CD8-positive, alpha-beta memory T cell (primary cell): ENCODE results near the gene CCR1. TPM values are rescaled to one million over a fixed set of nuclear protein-coding genes. Genes with fewer than 3 reads are reported as not detected.

Experiments
- CTCF ChIA-PET: fragments of 350-600 bp; sonication (Branson Sonifier 250); formaldehyde crosslinking; loops from one replicate; lab custom pipeline; 2021; ENCODE audit warnings: antibody characterized with exemption; lab: Charles Lee
- POLR2A ChIA-PET: fragments of 350-600 bp; sonication (Branson Sonifier 250); formaldehyde crosslinking; loops from one replicate; lab custom pipeline; 2021; ENCODE audit warnings: antibody characterized with exemption; lab: Charles Lee
- DNase-seq, 5 donors: peaks; one replicate each; pipeline versions ENCODE4 v3.0.0 to v3.0.0-alpha.2; 2020 to 2022; ENCODE audit warnings: mixed read lengths in 1 of 5
- H3K27ac ChIP-seq: one replicate; pipeline ENCODE4 v1.7.0; 2013; ENCODE audit warnings: low read depth, mild to moderate bottlenecking, low read length, moderate library complexity
- H3K27me3 ChIP-seq: 2 replicates; pipeline ENCODE4 v1.7.0; 2013; ENCODE audit warnings: low read length, mild to moderate bottlenecking; ENCODE audit not compliant: insufficient read depth, poor library complexity, severe bottlenecking
- H3K36me3 ChIP-seq: 2 replicates; pipeline ENCODE4 v1.7.0; 2013; ENCODE audit warnings: mild to moderate bottlenecking, low read length, moderate library complexity; ENCODE audit not compliant: insufficient read depth
- H3K4me1 ChIP-seq: 2 replicates; pipeline ENCODE4 v1.7.0; 2013; ENCODE audit warnings: mild to moderate bottlenecking, low read length, moderate library complexity; ENCODE audit not compliant: insufficient read depth
- H3K4me3 ChIP-seq: 2 replicates; pipeline ENCODE4 v1.7.0; 2013; ENCODE audit warnings: mild to moderate bottlenecking, low read length
- H3K9me3 ChIP-seq: 2 replicates; pipeline ENCODE4 v1.7.0; 2013; ENCODE audit warnings: mild to moderate bottlenecking, low read length
- H3K27ac Mint-ChIP-seq, 8 donors: one replicate each; pipeline ENCODE4 v1.8.0; 2020 to 2021; ENCODE audit warnings: mixed read lengths in 8 of 8, mild to moderate bottlenecking in 6 of 8, inconsistent platforms in 3 of 8, moderate library complexity in 3 of 8
- H3K27me3 Mint-ChIP-seq, 2 donors: one replicate each; pipeline ENCODE4 v1.8.0; 2020 to 2021; ENCODE audit warnings: mixed read lengths in 2 of 2, mild to moderate bottlenecking in 1 of 2, moderate library complexity in 1 of 2
- H3K36me3 Mint-ChIP-seq, 3 donors: one replicate each; pipeline ENCODE4 v1.8.0; 2020 to 2021; ENCODE audit warnings: mixed read lengths in 3 of 3, inconsistent platforms in 1 of 3, mild to moderate bottlenecking in 1 of 3
- H3K4me1 Mint-ChIP-seq, 3 donors: one replicate each; pipeline ENCODE4 v1.8.0; 2020 to 2021; ENCODE audit warnings: mixed read lengths in 3 of 3, inconsistent platforms in 1 of 3, mild to moderate bottlenecking in 1 of 3
- H3K4me3 Mint-ChIP-seq, 7 donors: one replicate each; pipeline ENCODE4 v1.8.0; 2020 to 2021; ENCODE audit warnings: mixed read lengths in 7 of 7, mild to moderate bottlenecking in 6 of 7, moderate library complexity in 4 of 7, inconsistent platforms in 2 of 7
- H3K9me3 Mint-ChIP-seq, 5 donors: one replicate each; pipeline ENCODE4 v1.8.0; 2020 to 2022; ENCODE audit warnings: mixed read lengths in 5 of 5, mild to moderate bottlenecking in 3 of 5, moderate library complexity in 2 of 5, inconsistent platforms in 1 of 5
- polyA plus RNA-seq: library from polyadenylated mRNA; unstranded; fragments of 300-500 nt; fragmentation: Illumina TruSeq; gene quantifications from one replicate; pipeline ENCODE4 v1.2.3, GENCODE V29; 2021
- total RNA-seq, 2 experiments: library from RNA; stranded (reverse); gene quantifications; one replicate each; pipeline ENCODE4 v1.2.3, GENCODE V29; 2021

CCR1 gene
- total and polyA plus RNA-seq, 3 experiments from 2014 or later = 1.5 to 10.8 (median 1.8) TPM

DNA sequence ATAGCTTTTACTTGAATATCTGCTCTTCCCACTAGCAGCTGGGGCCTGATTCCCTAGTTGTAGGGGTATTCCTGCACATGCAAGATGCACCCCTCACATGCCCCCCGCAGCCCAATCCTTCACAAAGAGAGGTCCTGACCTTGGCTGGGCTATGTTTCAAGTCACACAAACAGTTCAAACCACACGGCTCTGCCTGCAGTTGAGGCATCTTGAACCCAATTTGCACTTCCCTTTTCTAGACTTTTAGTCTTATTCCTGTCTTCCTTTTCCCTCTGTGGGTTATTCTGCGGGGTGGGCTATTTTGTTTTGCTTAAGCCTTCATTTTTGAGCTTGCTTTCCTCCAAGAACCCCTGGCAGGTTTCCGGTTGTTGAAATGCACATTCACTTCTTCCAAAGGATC is 13.3 kb upstream of the CCR1 start:
- POLR2A ChIA-PET = no interaction called here
- H3K27me3 Mint-ChIP-seq = no peaks in the 10 kb centered on the region
- no peaks in the 10 kb centered on the region for H3K27me3 ChIP-seq
- no peaks in the 10 kb centered on the region for H3K9me3 ChIP-seq
- CTCF ChIA-PET = no interaction called here
- peaks cover 0 to 3% (median under 1%) of the 10 kb centered on the region in 5 donors for H3K9me3 Mint-ChIP-seq
- H3K36me3 ChIP-seq = no peaks in the 10 kb centered on the region
- H3K4me1 Mint-ChIP-seq = no peaks in the 10 kb centered on the region
- no peak overlapping the region for H3K4me3 ChIP-seq
- H3K36me3 Mint-ChIP-seq = peaks cover 0 to 7% (median 0%) of the 10 kb centered on the region in 3 donors
- no peak for DNase-seq
- no peak overlapping the region for H3K4me3 Mint-ChIP-seq
- no peak overlapping the region for H3K27ac ChIP-seq
- H3K27ac Mint-ChIP-seq = peak overlapping the region in 1 of 8 donors; percentile 81
- H3K4me1 ChIP-seq = no peaks in the 10 kb centered on the region

DNA sequence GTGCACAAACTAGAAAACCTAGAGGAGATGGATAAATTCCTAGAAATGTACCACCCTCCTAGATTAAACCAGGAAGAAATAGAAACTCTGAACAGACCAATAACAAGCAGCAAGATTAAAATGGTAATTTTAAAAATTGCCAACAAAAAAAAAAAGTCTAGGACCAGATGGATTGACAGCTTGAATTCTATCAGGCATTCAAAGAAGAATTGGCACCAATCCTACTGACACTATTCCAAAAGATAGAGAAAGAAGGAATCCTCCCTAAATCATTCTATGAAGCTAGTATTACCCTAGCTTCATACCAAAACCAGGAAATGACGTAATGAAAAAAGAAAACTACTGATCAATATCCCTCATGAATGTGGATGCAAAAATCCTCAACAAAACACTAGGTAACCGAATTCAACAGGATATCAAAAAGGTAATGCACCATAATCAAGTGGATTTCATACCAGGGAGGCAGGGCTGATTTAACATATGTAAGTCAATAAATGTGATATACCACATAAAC is 10.1 kb upstream of the CCR1 start:
- Mint-ChIP-seq H3K4me3 (no peak overlapping the region), H3K36me3 (peaks cover 0 to 7% (median 0%) of the 10 kb centered on the region in 3 donors), H3K27ac (no peak overlapping the region), H3K4me1 (peaks cover 0 to 4% (median 0%) of the 10 kb centered on the region in 3 donors), H3K9me3 (peaks cover 0 to 2% (median 0%) of the 10 kb centered on the region in 5 donors), H3K27me3 (no peaks in the 10 kb centered on the region)
- Histone ChIP-seq H3K4me1 (peaks cover 15% of the 10 kb centered on the region), H3K9me3 (no peaks in the 10 kb centered on the region), H3K27me3 (no peaks in the 10 kb centered on the region), H3K4me3 (no peak overlapping the region), H3K36me3 (no peaks in the 10 kb centered on the region), H3K27ac (no peak overlapping the region)
- DNase-seq = no peak
- ChIA-PET CTCF (interaction anchor here (1.6 kb wide), 1 partner anchor 10 kb away, joined by 3 read pairs; the partner anchor contains the start of gene CCR1), POLR2A (interaction anchor here (0.6 kb wide), 1 partner anchor 113 kb away, joined by 3 read pairs; no protein-coding TSS in a partner anchor)

DNA sequence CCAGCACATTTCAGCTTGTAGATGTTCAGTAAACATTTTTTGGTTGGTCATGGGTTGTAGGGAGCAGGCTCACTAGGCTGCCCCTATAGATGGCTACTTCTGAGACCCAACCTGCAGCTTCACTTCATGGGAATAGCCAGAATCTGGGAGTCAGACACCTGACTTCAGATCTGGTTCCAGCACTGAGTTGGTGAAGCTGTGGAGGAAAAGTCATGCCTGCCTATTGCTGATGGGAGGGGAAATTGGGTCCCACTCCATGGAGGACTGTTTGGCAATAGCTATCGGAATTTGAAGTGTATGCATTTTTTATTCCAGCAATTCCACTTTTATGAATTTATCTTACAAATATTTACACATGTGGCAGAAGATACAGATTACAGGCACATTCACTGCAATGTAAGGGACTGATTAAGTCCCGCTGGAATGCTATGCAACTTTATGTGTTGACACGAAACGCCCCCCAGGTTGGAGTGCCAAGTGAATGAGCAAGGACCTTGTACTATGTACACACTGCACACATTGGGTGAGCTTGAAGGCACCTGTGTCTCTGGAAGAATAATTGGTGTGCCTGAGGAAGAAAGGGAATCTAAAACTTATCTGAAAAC is 7.8 kb upstream of the CCR1 start:
- H3K27ac Mint-ChIP-seq = no peak overlapping the region
- H3K27me3 ChIP-seq = no peaks in the 10 kb centered on the region
- no peaks in the 10 kb centered on the region for H3K27me3 Mint-ChIP-seq
- peaks cover 25% of the 10 kb centered on the region for H3K4me1 ChIP-seq
- H3K4me3 ChIP-seq = no peak overlapping the region
- peaks cover 0 to 2% (median 0%) of the 10 kb centered on the region in 5 donors for H3K9me3 Mint-ChIP-seq
- no peaks in the 10 kb centered on the region for H3K9me3 ChIP-seq
- no peaks in the 10 kb centered on the region for H3K36me3 ChIP-seq
- H3K27ac ChIP-seq = no peak overlapping the region
- ChIA-PET CTCF (interaction anchor here (0.8 to 1.6 kb wide), 7 partner anchors 52 to 273 kb away, joined by 3 to 4 read pairs (median 4); no protein-coding TSS in a partner anchor), POLR2A (no interaction called here)
- peaks cover 0 to 4% (median 0%) of the 10 kb centered on the region in 3 donors for H3K4me1 Mint-ChIP-seq
- no peak overlapping the region for H3K4me3 Mint-ChIP-seq
- H3K36me3 Mint-ChIP-seq = peaks cover 0 to 7% (median 0%) of the 10 kb centered on the region in 3 donors
- DNase-seq = no peak

DNA sequence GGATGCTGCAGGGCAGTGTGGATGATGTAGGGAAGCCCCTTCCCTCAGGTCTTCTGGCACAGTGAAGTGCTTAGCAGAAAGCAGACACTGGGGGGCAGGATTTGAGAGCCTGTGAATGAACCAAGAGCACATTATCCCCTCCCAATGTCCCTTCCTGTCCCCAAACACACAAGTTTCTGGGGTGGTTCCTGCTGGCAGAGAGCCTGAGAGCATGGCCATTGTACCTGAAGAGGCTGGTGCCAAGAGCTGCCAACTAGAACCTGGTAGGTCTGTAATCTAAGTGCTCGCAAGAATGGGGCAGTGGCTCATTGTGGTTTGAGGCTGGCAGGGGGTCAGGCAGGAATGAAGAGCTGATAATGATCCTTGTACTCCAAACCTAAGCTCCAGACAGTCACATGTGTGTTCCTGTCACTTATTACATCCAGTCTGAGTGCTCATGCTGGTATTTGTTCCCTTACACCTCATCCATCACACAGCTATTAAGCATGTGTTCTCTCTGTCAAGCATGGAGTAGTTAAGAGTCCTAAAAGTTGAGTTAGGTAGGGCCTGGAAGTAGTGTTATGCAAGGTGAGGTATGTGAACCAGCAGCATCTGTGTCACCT is 6.7 kb upstream of the CCR1 start:
- H3K27me3 ChIP-seq = no peaks in the 10 kb centered on the region
- peak overlapping the region in 2 of 8 donors; percentile 6 to 51 for H3K27ac Mint-ChIP-seq
- peaks cover 25% of the 10 kb centered on the region for H3K4me1 ChIP-seq
- no peaks in the 10 kb centered on the region for H3K27me3 Mint-ChIP-seq
- H3K9me3 Mint-ChIP-seq = peaks cover 0 to 2% (median 0%) of the 10 kb centered on the region in 5 donors
- POLR2A ChIA-PET = no interaction called here
- peaks cover 0 to 10% (median 8%) of the 10 kb centered on the region in 3 donors for H3K4me1 Mint-ChIP-seq
- CTCF ChIA-PET = interaction anchor here (0.9 to 1.6 kb wide), 5 partner anchors 53 to 274 kb away, joined by 3 to 4 read pairs (median 4); no protein-coding TSS in a partner anchor
- H3K27ac ChIP-seq = no peak overlapping the region
- no peak for DNase-seq
- H3K36me3 ChIP-seq = no peaks in the 10 kb centered on the region
- no peak overlapping the region for H3K4me3 Mint-ChIP-seq
- no peak overlapping the region for H3K4me3 ChIP-seq
- peaks cover 0 to 7% (median 0%) of the 10 kb centered on the region in 3 donors for H3K36me3 Mint-ChIP-seq
- H3K9me3 ChIP-seq = no peaks in the 10 kb centered on the region

DNA sequence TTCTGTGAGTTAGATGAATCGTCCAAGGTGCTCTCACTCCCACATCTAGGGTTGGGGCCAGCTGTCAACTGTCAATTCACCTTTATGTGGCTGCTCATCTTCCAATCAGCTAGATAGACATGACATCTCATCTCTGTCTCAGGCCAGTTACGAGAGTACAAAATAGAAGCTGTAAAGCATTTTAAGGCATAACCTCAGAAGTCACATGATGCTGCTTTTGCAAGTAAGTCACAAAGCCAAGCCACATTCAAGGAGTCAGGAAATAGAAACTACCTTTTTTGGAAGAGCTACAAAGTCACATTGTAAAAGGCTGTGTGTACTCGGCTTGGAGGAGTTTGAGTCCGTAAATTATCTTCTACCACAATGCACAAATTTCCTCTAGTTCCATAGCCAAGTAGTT is 5.1 kb upstream of the CCR1 start:
- Mint-ChIP-seq H3K36me3 (no peaks in the 10 kb centered on the region), H3K4me3 (no peak overlapping the region), H3K9me3 (no peaks in the 10 kb centered on the region), H3K4me1 (peaks cover 14 to 26% (median 21%) of the 10 kb centered on the region in 3 donors), H3K27ac (no peak overlapping the region), H3K27me3 (no peaks in the 10 kb centered on the region)
- Histone ChIP-seq H3K9me3 (no peaks in the 10 kb centered on the region), H3K36me3 (no peaks in the 10 kb centered on the region), H3K27me3 (no peaks in the 10 kb centered on the region), H3K27ac (no peak overlapping the region), H3K4me1 (peaks cover 30% of the 10 kb centered on the region), H3K4me3 (peak overlapping the region; percentile 44)
- ChIA-PET POLR2A (interaction anchor here (2.0 kb wide), 1 partner anchor 156 kb away, joined by 5 read pairs; no protein-coding TSS in a partner anchor), CTCF (interaction anchor here (0.9 to 2.2 kb wide), 5 partner anchors 20 to 165 kb away, joined by 3 to 20 read pairs (median 5); partner anchors contain the start of gene CCR5)
- peak in 2 of 5 donors; percentile 36 to 37 for DNase-seq

DNA sequence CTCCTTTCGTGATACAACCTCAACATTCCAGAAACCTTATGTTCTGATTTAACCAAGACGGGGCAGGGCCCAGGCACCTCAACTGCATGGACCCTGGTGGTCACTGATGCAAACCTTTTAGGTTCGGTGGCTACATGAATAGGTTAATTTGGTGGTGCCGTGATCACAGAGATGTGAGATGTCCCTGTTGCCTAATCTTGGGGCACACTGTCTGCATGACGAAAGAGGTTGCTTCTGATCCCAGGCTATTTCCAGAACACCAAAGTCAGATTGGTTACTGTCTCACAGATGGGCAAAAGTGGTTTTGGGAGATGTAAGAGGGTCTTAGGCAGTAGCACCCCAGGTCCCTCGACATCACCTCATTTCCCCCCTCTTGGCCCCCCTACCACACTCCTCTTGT is 4.0 kb upstream of the CCR1 start:
- Mint-ChIP-seq H3K4me3 (no peak overlapping the region), H3K36me3 (no peaks in the 10 kb centered on the region), H3K27me3 (no peaks in the 10 kb centered on the region), H3K9me3 (no peaks in the 10 kb centered on the region), H3K27ac (no peak overlapping the region), H3K4me1 (peaks cover 23 to 37% (median 32%) of the 10 kb centered on the region in 3 donors)
- H3K36me3 ChIP-seq = no peaks in the 10 kb centered on the region
- H3K4me1 ChIP-seq = peaks cover 41% of the 10 kb centered on the region
- no peaks in the 10 kb centered on the region for H3K27me3 ChIP-seq
- ChIA-PET POLR2A (no interaction called here), CTCF (no interaction called here)
- H3K4me3 ChIP-seq = no peak overlapping the region
- DNase-seq = no peak
- H3K9me3 ChIP-seq = no peaks in the 10 kb centered on the region
- H3K27ac ChIP-seq = no peak overlapping the region

DNA sequence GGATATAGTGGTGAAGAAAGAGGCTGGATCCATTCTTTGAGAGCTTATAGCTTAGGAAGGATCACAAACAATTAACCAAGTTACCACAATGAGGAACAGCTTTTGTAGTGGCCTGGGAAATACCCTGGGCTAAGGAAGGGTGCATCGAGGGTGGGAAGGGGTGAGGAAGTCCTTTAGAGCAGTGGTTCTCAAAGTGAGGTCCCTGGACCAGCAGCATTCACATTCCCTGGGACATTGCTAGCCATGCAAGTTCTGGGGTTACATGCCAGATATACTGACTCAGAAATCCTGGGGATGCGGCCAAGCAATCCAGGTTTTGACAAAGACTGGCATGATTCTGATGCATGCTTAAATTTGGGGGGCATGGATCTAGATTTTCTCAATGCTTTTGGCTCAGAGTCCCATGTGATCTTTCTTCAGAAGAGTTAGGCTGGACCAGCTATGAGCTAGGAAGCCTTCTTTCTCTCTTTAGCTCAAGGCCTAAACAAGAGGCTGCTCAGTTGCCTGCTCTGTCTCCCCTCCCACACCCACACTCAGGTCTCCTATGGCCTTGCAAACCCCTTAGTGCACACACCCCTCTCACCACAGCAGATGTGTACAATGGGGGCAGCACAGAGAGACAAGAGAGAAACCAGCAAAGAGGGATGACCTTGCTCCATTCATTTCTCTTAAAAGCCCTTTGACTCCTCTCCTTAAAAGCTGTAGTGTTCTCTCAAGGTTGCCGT is 1.8 kb upstream of the CCR1 start:
- H3K9me3 ChIP-seq = no peaks in the 10 kb centered on the region
- H3K36me3 Mint-ChIP-seq = no peaks in the 10 kb centered on the region
- H3K27ac ChIP-seq = no peak overlapping the region
- no peaks in the 10 kb centered on the region for H3K36me3 ChIP-seq
- H3K4me3 Mint-ChIP-seq = no peak overlapping the region
- no peak for DNase-seq
- peaks cover 46% of the 10 kb centered on the region for H3K4me1 ChIP-seq
- H3K9me3 Mint-ChIP-seq = no peaks in the 10 kb centered on the region
- H3K27me3 ChIP-seq = no peaks in the 10 kb centered on the region
- H3K27ac Mint-ChIP-seq = peak overlapping the region; percentile 40 to 97 (median 76)
- H3K4me3 ChIP-seq = no peak overlapping the region
- no peaks in the 10 kb centered on the region for H3K27me3 Mint-ChIP-seq
- peaks cover 38 to 58% (median 52%) of the 10 kb centered on the region in 3 donors for H3K4me1 Mint-ChIP-seq
- POLR2A ChIA-PET = no interaction called here
- CTCF ChIA-PET = interaction anchor here (0.9 to 3.0 kb wide), 5 partner anchors 11 to 271 kb away, joined by 4 to 32 read pairs (median 8); partner anchors contain the start of gene CCR5
